ENCODE measurements around the gene KCNIP2. TPM values are rescaled to one million over a fixed set of nuclear protein-coding genes. Genes with fewer than 3 reads are reported as not detected.
A peak's percentile ranks its signal among the peaks of the same experiment; 100 is the strongest.

Gene KCNIP2
- total RNA-seq, 2 donors from 2014 or later: 2.8 to 3.0 TPM

- no peak overlapping the region for H3K27ac ChIP-seq (ENCODE audit: low read depth, low read length)
- H3K4me3 ChIP-seq (ENCODE audit: low read length): no peak overlapping the region
- Mint-ChIP-seq H3K27ac (no peak overlapping the region), H3K9me3 (no peaks in the 10 kb centered on the region), H3K36me3 (ENCODE audit: low read depth) (peaks cover 7% of the 10 kb centered on the region), H3K27me3 (ENCODE audit: insufficient read depth) (peaks cover 23% of the 10 kb centered on the region), H3K4me3 (peak overlapping the region; percentile 99), H3K4me1 (peaks cover 58% of the 10 kb centered on the region)
- no peak for TF ChIP-seq CTCF (conservative IDR thresholded peaks at IDR 0.05)
- H3K9ac ChIP-seq (ENCODE audit: extremely low read depth, low read length, poor library complexity, severe bottlenecking): no peak overlapping the region
- no peaks in the 10 kb centered on the region for H3K9me3 ChIP-seq (ENCODE audit: control insufficient read depth, low read length)
- peaks cover 10% of the 10 kb centered on the region for H3K27me3 ChIP-seq (ENCODE audit: control insufficient read depth, insufficient read depth, low read length, poor library complexity, severe bottlenecking)
- peaks cover 29% of the 10 kb centered on the region for H3K4me1 ChIP-seq (ENCODE audit: control insufficient read depth, insufficient read depth, low read length)
- 33 to 63% methylated on average over 7 to 12 of the region's 12 CpGs for WGBS, 2 experiments (ENCODE audit: insufficient coverage in 1 of 2, insufficient read length in 1 of 2)
- peaks cover 32% of the 10 kb centered on the region for H3K36me3 ChIP-seq (ENCODE audit: control insufficient read depth, insufficient read depth, low read length)
- DNase-seq: no peak
Measured at GRCh38 chr10:101778151-101778780, 65.3 kb downstream of the KCNIP2 start.

- peaks cover 7% of the 10 kb centered on the region for H3K36me3 Mint-ChIP-seq (ENCODE audit: low read depth)
- H3K9ac ChIP-seq (ENCODE audit: extremely low read depth, low read length, poor library complexity, severe bottlenecking): no peak overlapping the region
- peaks cover 26% of the 10 kb centered on the region for H3K27me3 Mint-ChIP-seq (ENCODE audit: insufficient read depth)
- no peak for TF ChIP-seq CTCF (conservative IDR thresholded peaks at IDR 0.05)
- peak overlapping the region; percentile 56 for H3K4me3 Mint-ChIP-seq
- WGBS, 2 experiments (ENCODE audit: insufficient coverage in 1 of 2, insufficient read length in 1 of 2): 92 to 100% methylated on average over 1 to 3 of the region's 3 CpGs
- H3K9me3 ChIP-seq (ENCODE audit: control insufficient read depth, low read length): no peaks in the 10 kb centered on the region
- peaks cover 35% of the 10 kb centered on the region for H3K4me1 ChIP-seq (ENCODE audit: control insufficient read depth, insufficient read depth, low read length)
- H3K27ac ChIP-seq (ENCODE audit: low read depth, low read length): no peak overlapping the region
- H3K9me3 Mint-ChIP-seq: no peaks in the 10 kb centered on the region
- H3K27me3 ChIP-seq (ENCODE audit: control insufficient read depth, insufficient read depth, low read length, poor library complexity, severe bottlenecking): peaks cover 10% of the 10 kb centered on the region
- peak; percentile 62 for DNase-seq
- peaks cover 38% of the 10 kb centered on the region for H3K36me3 ChIP-seq (ENCODE audit: control insufficient read depth, insufficient read depth, low read length)
- no peak overlapping the region for H3K27ac Mint-ChIP-seq
- H3K4me1 Mint-ChIP-seq: peaks cover 62% of the 10 kb centered on the region
- H3K4me3 ChIP-seq (ENCODE audit: low read length): no peak overlapping the region
Measured at GRCh38 chr10:101777619-101778145, 65.9 kb downstream of the KCNIP2 start.

- Mint-ChIP-seq H3K4me3 (peak overlapping the region; percentile 56), H3K4me1 (peaks cover 48% of the 10 kb centered on the region), H3K9me3 (no peaks in the 10 kb centered on the region), H3K27me3 (ENCODE audit: insufficient read depth) (peaks cover 26% of the 10 kb centered on the region), H3K36me3 (ENCODE audit: low read depth) (peaks cover 15% of the 10 kb centered on the region), H3K27ac (peak overlapping the region; percentile 30)
- Histone ChIP-seq H3K4me1 (ENCODE audit: control insufficient read depth, insufficient read depth, low read length) (peaks cover 45% of the 10 kb centered on the region), H3K4me3 (ENCODE audit: low read length) (no peak overlapping the region), H3K27ac (ENCODE audit: low read depth, low read length) (no peak overlapping the region), H3K27me3 (ENCODE audit: control insufficient read depth, insufficient read depth, low read length, poor library complexity, severe bottlenecking) (peaks cover 10% of the 10 kb centered on the region), H3K9me3 (ENCODE audit: control insufficient read depth, low read length) (no peaks in the 10 kb centered on the region), H3K36me3 (ENCODE audit: control insufficient read depth, insufficient read depth, low read length) (peaks cover 46% of the 10 kb centered on the region), H3K9ac (ENCODE audit: extremely low read depth, low read length, poor library complexity, severe bottlenecking) (peak overlapping the region; percentile 11)
- peak; percentile 76 for DNase-seq
- 1 to 3% methylated on average over 22 to 51 of the region's 74 CpGs for WGBS, 2 experiments (ENCODE audit: insufficient coverage in 1 of 2, insufficient read length in 1 of 2)
- TF ChIP-seq CTCF (conservative IDR thresholded peaks at IDR 0.05): no peak
Measured at GRCh38 chr10:101776161-101776817, 67.3 kb downstream of the KCNIP2 start.

Other genes starting within 250 kb of the KCNIP2 start
- gene FBXW4, start 148.6 kb downstream of the KCNIP2 start, total RNA-seq: 10 to 100 TPM; 63.8 to 70.9 TPM
- gene FGF8, start 67.7 kb downstream of the KCNIP2 start, total RNA-seq: 10 to 100 TPM; 13.3 to 46.5 TPM
- gene NPM3, start 60.4 kb downstream of the KCNIP2 start, total RNA-seq: 100 to 1,000 TPM in 1 of 2 donors, 10 to 100 TPM in 1; 82.2 to 133 TPM
- 100 to 1,000 TPM; 138 to 149 TPM for gene OGA, start 25.4 kb downstream of the KCNIP2 start, total RNA-seq
- 10 to 100 TPM; 18.0 to 19.7 TPM for gene ARMH3, start 212.4 kb upstream of the KCNIP2 start, total RNA-seq
- 10 to 100 TPM; 19.6 to 20.8 TPM for gene HPS6, start 221.5 kb upstream of the KCNIP2 start, total RNA-seq

Measured in endodermal cell (in vitro differentiated cells).